ENCODE data around the gene RXFP3. TPM values are rescaled to one million over a fixed set of nuclear protein-coding genes. Genes with fewer than 3 reads are reported as not detected.

Gene RXFP3
- total RNA-seq, 2 donors from 2014 or later: 0.13 TPM; not detected in 1

GRCh38 chr5:33933723-33934169 lies 2.4 kb upstream of the RXFP3 start:
- Mint-ChIP-seq H3K4me1 (peaks cover 34% of the 10 kb centered on the region), H3K9me3 (peaks cover 1% of the 10 kb centered on the region), H3K36me3 (ENCODE audit: low read depth) (no peaks in the 10 kb centered on the region), H3K27ac (no peak overlapping the region), H3K27me3 (ENCODE audit: insufficient read depth) (peaks cover 29% of the 10 kb centered on the region), H3K4me3 (no peak overlapping the region)
- no peak overlapping the region for H3K4me3 ChIP-seq (ENCODE audit: low read length)
- H3K4me1 ChIP-seq (ENCODE audit: control insufficient read depth, insufficient read depth, low read length): peaks cover 16% of the 10 kb centered on the region
- TF ChIP-seq CTCF (conservative IDR thresholded peaks at IDR 0.05): no peak
- no peak overlapping the region for H3K9ac ChIP-seq (ENCODE audit: extremely low read depth, low read length, poor library complexity, severe bottlenecking)
- H3K36me3 ChIP-seq (ENCODE audit: control insufficient read depth, insufficient read depth, low read length): no peaks in the 10 kb centered on the region
- DNase-seq: no peak
- WGBS, 2 experiments (ENCODE audit: insufficient coverage in 1 of 2, insufficient read length in 1 of 2): 91 to 100% methylated on average over 1 to 3 of the region's 3 CpGs
- H3K27me3 ChIP-seq (ENCODE audit: control insufficient read depth, insufficient read depth, low read length, poor library complexity, severe bottlenecking): peaks cover 18% of the 10 kb centered on the region
- no peak overlapping the region for H3K27ac ChIP-seq (ENCODE audit: low read depth, low read length)
- H3K9me3 ChIP-seq (ENCODE audit: control insufficient read depth, low read length): no peaks in the 10 kb centered on the region

GRCh38 chr5:33934176-33934575 lies 2.0 kb upstream of the RXFP3 start:
- no peak overlapping the region for H3K27ac Mint-ChIP-seq
- Histone ChIP-seq H3K27ac (ENCODE audit: low read depth, low read length) (no peak overlapping the region), H3K4me1 (ENCODE audit: control insufficient read depth, insufficient read depth, low read length) (peaks cover 16% of the 10 kb centered on the region), H3K9ac (ENCODE audit: extremely low read depth, low read length, poor library complexity, severe bottlenecking) (no peak overlapping the region), H3K36me3 (ENCODE audit: control insufficient read depth, insufficient read depth, low read length) (no peaks in the 10 kb centered on the region), H3K4me3 (ENCODE audit: low read length) (no peak overlapping the region), H3K27me3 (ENCODE audit: control insufficient read depth, insufficient read depth, low read length, poor library complexity, severe bottlenecking) (peaks cover 20% of the 10 kb centered on the region), H3K9me3 (ENCODE audit: control insufficient read depth, low read length) (no peaks in the 10 kb centered on the region)
- peaks cover 32% of the 10 kb centered on the region for H3K4me1 Mint-ChIP-seq
- DNase-seq: no peak
- WGBS, 2 experiments (ENCODE audit: insufficient coverage in 1 of 2, insufficient read length in 1 of 2): 80 to 82% methylated on average over 1 of the region's 1 CpG
- peaks cover 1% of the 10 kb centered on the region for H3K9me3 Mint-ChIP-seq
- no peak for TF ChIP-seq CTCF (conservative IDR thresholded peaks at IDR 0.05)
- peaks cover 31% of the 10 kb centered on the region for H3K27me3 Mint-ChIP-seq (ENCODE audit: insufficient read depth)
- H3K4me3 Mint-ChIP-seq: no peak overlapping the region
- H3K36me3 Mint-ChIP-seq (ENCODE audit: low read depth): no peaks in the 10 kb centered on the region

GRCh38 chr5:33936004-33936380 lies 194 bp upstream of the RXFP3 start:
- WGBS, 2 experiments (ENCODE audit: insufficient coverage in 1 of 2, insufficient read length in 1 of 2): 2 to 3% methylated on average over 19 to 30 of the region's 30 CpGs
- H3K36me3 Mint-ChIP-seq (ENCODE audit: low read depth): no peaks in the 10 kb centered on the region
- H3K9me3 Mint-ChIP-seq: peaks cover 1% of the 10 kb centered on the region
- Histone ChIP-seq H3K9me3 (ENCODE audit: control insufficient read depth, low read length) (no peaks in the 10 kb centered on the region), H3K36me3 (ENCODE audit: control insufficient read depth, insufficient read depth, low read length) (no peaks in the 10 kb centered on the region), H3K27me3 (ENCODE audit: control insufficient read depth, insufficient read depth, low read length, poor library complexity, severe bottlenecking) (peaks cover 20% of the 10 kb centered on the region), H3K4me1 (ENCODE audit: control insufficient read depth, insufficient read depth, low read length) (peaks cover 3% of the 10 kb centered on the region), H3K9ac (ENCODE audit: extremely low read depth, low read length, poor library complexity, severe bottlenecking) (no peak overlapping the region), H3K27ac (ENCODE audit: low read depth, low read length) (no peak overlapping the region), H3K4me3 (ENCODE audit: low read length) (peak overlapping the region; percentile 80)
- peaks cover 19% of the 10 kb centered on the region for H3K4me1 Mint-ChIP-seq
- H3K27ac Mint-ChIP-seq: no peak overlapping the region
- peak; percentile 95 for DNase-seq
- H3K4me3 Mint-ChIP-seq: peak overlapping the region; percentile 62
- H3K27me3 Mint-ChIP-seq (ENCODE audit: insufficient read depth): peaks cover 35% of the 10 kb centered on the region
- no peak for TF ChIP-seq CTCF (conservative IDR thresholded peaks at IDR 0.05)

All from endodermal cell (in vitro differentiated cells).